Neuronal stem cell (in vitro differentiated cells): ENCODE results near the gene ADRB2.

ENCODE experiments used
- DNase-seq: peaks from one replicate; pipeline ENCODE4 v3.0.0-alpha.2; 2013; ENCODE audit warnings: low spot score
- H2AFZ ChIP-seq: one replicate; pipeline ENCODE4 v1.6.1; 2013; ENCODE audit warnings: mild to moderate bottlenecking, low read length, inconsistent platforms
- H2AK5ac ChIP-seq: 2 replicates; pipeline ENCODE4 v1.6.1; 2013; ENCODE audit warnings: low read depth, mild to moderate bottlenecking, inconsistent platforms, low read length, moderate library complexity, mixed read lengths
- H2BK120ac ChIP-seq: 2 replicates; pipeline ENCODE4 v1.6.1; 2013; ENCODE audit warnings: low read depth, mild to moderate bottlenecking, inconsistent platforms, low read length, moderate library complexity, mixed read lengths
- H2BK12ac ChIP-seq: one replicate; pipeline ENCODE4 v1.6.1; 2013; ENCODE audit warnings: low read length, inconsistent platforms
- H2BK15ac ChIP-seq: 2 replicates; pipeline ENCODE4 v1.6.1; 2013; ENCODE audit warnings: mild to moderate bottlenecking, low read length, inconsistent platforms, mixed read lengths
- H2BK5ac ChIP-seq: one replicate; pipeline ENCODE4 v1.6.1; 2013; ENCODE audit warnings: inconsistent platforms, mild to moderate bottlenecking, low read length, moderate library complexity
- H3K14ac ChIP-seq: one replicate; pipeline ENCODE4 v1.6.1; 2013; ENCODE audit warnings: low read length, inconsistent platforms
- H3K18ac ChIP-seq: 2 replicates; pipeline ENCODE4 v1.6.1; 2013; ENCODE audit warnings: low read length, inconsistent platforms
- H3K23ac ChIP-seq: 2 replicates; pipeline ENCODE4 v1.6.1; 2013; ENCODE audit warnings: low read depth, mild to moderate bottlenecking, mixed read lengths, low read length, inconsistent platforms; ENCODE audit not compliant: poor library complexity
- H3K27ac ChIP-seq: replicated peaks from 3 replicates; pipeline ENCODE4 v1.5.1; 2013; ENCODE audit warnings: low read length, inconsistent platforms
- H3K27me3 ChIP-seq, 3 experiments: 2 replicates each; pipeline ENCODE4 v1.6.1; 2013; ENCODE audit warnings: low read length in 3 of 3, mild to moderate bottlenecking in 2 of 3, inconsistent platforms in 1 of 3, low read depth in 1 of 3, mixed read lengths in 1 of 3, moderate library complexity in 1 of 3; ENCODE audit not compliant: control insufficient read depth in 3 of 3, insufficient read depth in 3 of 3
- H3K36me3 ChIP-seq, 2 donors: replicated peaks in 1 of 2; 2 replicates each; pipeline ENCODE4 v1.6.1; 2013; ENCODE audit warnings: low read length in 2 of 2; ENCODE audit not compliant: control insufficient read depth in 2 of 2, insufficient read depth in 2 of 2
- H3K4ac ChIP-seq: 2 replicates; pipeline ENCODE4 v1.6.1; 2013; ENCODE audit warnings: inconsistent platforms, mild to moderate bottlenecking, low read length, moderate library complexity
- H3K4me1 ChIP-seq, 2 donors: 1 replicate in 1 of 2; 2 replicates in 1 of 2; pipeline ENCODE4 v1.6.1; 2013; ENCODE audit warnings: low read length in 2 of 2, low read depth in 1 of 2; ENCODE audit not compliant: control insufficient read depth in 2 of 2, insufficient read depth in 1 of 2
- H3K4me2 ChIP-seq: one replicate; pipeline ENCODE4 v1.6.1; 2013; ENCODE audit warnings: mild to moderate bottlenecking, low read length, inconsistent platforms; ENCODE audit not compliant: insufficient read depth, poor library complexity, severe bottlenecking
- H3K4me3 ChIP-seq, 2 donors: 2 replicates each; pipeline ENCODE4 v1.5.1; 2013; ENCODE audit warnings: low read length in 2 of 2, mild to moderate bottlenecking in 2 of 2, inconsistent platforms in 1 of 2, moderate library complexity in 1 of 2
- H3K79me1 ChIP-seq: one replicate; pipeline ENCODE4 v1.6.1; 2013; ENCODE audit warnings: low read depth, mild to moderate bottlenecking, inconsistent platforms, low read length, moderate library complexity
- H3K9ac ChIP-seq: one replicate; pipeline ENCODE4 v1.6.1; 2013; ENCODE audit warnings: mild to moderate bottlenecking, low read depth, low read length, inconsistent platforms; ENCODE audit not compliant: poor library complexity
- H3K9me3 ChIP-seq, 2 donors: replicated peaks in 1 of 2; 2 replicates each; pipeline versions ENCODE3 to v1.6.1; 2013; ENCODE audit warnings: low read length in 2 of 2, mild to moderate bottlenecking in 2 of 2, inconsistent platforms in 1 of 2, low read depth in 1 of 2, mixed read lengths in 1 of 2, moderate library complexity in 1 of 2; ENCODE audit not compliant: control insufficient read depth in 2 of 2, insufficient read depth in 1 of 2
- H4K8ac ChIP-seq: one replicate; pipeline ENCODE4 v1.6.1; 2013; ENCODE audit warnings: low read depth, mild to moderate bottlenecking, inconsistent platforms, low read length, moderate library complexity
- H4K91ac ChIP-seq: one replicate; pipeline ENCODE4 v1.6.1; 2013; ENCODE audit warnings: low read length, low read depth, mild to moderate bottlenecking, inconsistent platforms; ENCODE audit not compliant: poor library complexity
- WGBS, 2 donors: extraction: QIAGEN DNeasy Blood & Tissue Kit; methylation state at CpG; one replicate each; pipeline ENCODE4 v1.1.7; 2013; ENCODE audit warnings: missing lambda C conversion rate in 2 of 2, mixed read lengths in 1 of 2; ENCODE audit not compliant: insufficient read length in 2 of 2, insufficient replicate concordance in 1 of 2; ENCODE audit errors: extremely low coverage in 2 of 2; 5-methylcytosine and 5-hydroxymethylcytosine counted together

Gene ADRB2

DNA sequence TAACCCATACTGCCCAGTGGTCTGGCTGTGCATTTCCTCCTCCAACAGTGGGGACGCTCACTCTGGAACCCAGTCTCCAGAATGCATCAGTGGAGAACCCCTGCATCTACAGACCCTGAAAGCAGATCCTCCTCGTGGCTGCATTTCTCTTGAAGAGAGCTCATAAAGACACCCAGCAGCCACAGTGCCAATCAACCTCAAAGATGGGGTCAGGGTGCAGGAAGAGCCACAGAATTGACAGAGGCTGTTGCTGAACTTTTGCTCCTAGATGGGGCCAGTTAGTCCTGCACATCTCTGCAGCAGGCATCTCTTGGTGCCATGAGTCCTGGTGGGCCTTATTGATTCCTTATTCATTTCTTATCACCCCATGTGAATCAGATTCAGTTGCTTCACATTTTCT is 39.6 kb downstream of the ADRB2 start:
- no peak overlapping the region for H4K8ac ChIP-seq
- H2BK12ac ChIP-seq = no peak overlapping the region
- no peak overlapping the region for H3K4me2 ChIP-seq
- H2BK15ac ChIP-seq = no peak overlapping the region
- no peak for DNase-seq
- H2BK5ac ChIP-seq = no peak overlapping the region
- H3K36me3 ChIP-seq = no peaks in the 10 kb centered on the region
- no peak overlapping the region for H4K91ac ChIP-seq
- H3K14ac ChIP-seq = no peak overlapping the region
- no peak overlapping the region for H3K4me3 ChIP-seq
- peaks cover 0 to 4% of the 10 kb centered on the region in 2 donors for H3K4me1 ChIP-seq
- no peaks in the 10 kb centered on the region for H3K9me3 ChIP-seq
- no peak overlapping the region for H2AK5ac ChIP-seq
- no peaks in the 10 kb centered on the region for H3K79me1 ChIP-seq
- no peak overlapping the region for H3K18ac ChIP-seq
- no peak overlapping the region for H2AFZ ChIP-seq
- no CpG with 5 or more reads among the region's 2 CpGs for WGBS, 2 donors
- H3K9ac ChIP-seq = no peak overlapping the region
- no peak overlapping the region for H3K27ac ChIP-seq
- no peak overlapping the region for H3K23ac ChIP-seq
- no peak overlapping the region for H2BK120ac ChIP-seq
- no peaks in the 10 kb centered on the region for H3K27me3 ChIP-seq
- no peak overlapping the region for H3K4ac ChIP-seq

DNA sequence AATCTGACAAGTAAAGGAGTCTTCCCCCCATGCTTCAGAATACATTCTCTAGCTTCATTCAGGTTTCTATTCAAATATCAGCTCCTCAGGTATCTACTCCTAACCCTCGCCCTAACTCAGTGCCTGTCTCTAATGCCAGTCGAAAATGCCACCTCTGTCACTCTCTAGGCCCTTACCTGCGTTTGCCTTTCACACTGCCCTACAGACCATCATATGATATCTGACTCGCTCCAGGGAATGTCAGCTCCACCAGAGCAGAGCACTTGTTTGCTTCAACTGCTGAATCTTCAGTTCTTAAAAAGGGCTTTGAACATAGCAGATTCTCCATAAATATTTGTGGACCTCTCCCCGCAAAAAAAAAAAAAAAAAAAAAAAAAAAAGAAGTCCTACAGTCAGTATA is 46.7 kb downstream of the ADRB2 start:
- Histone ChIP-seq H3K4me3 (no peak overlapping the region), H2AK5ac (no peak overlapping the region), H2BK120ac (no peak overlapping the region), H3K14ac (no peak overlapping the region), H3K9me3 (peaks cover 0 to 1% of the 10 kb centered on the region in 2 donors), H3K18ac (no peak overlapping the region), H3K23ac (no peak overlapping the region), H3K36me3 (no peaks in the 10 kb centered on the region), H4K8ac (no peak overlapping the region), H2BK5ac (no peak overlapping the region), H2AFZ (no peak overlapping the region), H3K4me2 (no peak overlapping the region), H3K79me1 (no peaks in the 10 kb centered on the region), H3K27me3 (no peaks in the 10 kb centered on the region), H3K27ac (no peak overlapping the region), H3K9ac (no peak overlapping the region), H3K4me1 (peaks cover 0 to 5% of the 10 kb centered on the region in 2 donors), H4K91ac (no peak overlapping the region), H3K4ac (no peak overlapping the region), H2BK12ac (no peak overlapping the region), H2BK15ac (no peak overlapping the region)
- no peak for DNase-seq
- no CpG with 5 or more reads among the region's 5 CpGs for WGBS, 2 donors

- H3K9me3 ChIP-seq = peaks cover 0 to 1% of the 10 kb centered on the region in 2 donors
- H4K8ac ChIP-seq = no peak overlapping the region
- H3K9ac ChIP-seq = no peak overlapping the region
- no peak overlapping the region for H3K4me2 ChIP-seq
- H3K4me1 ChIP-seq = peaks cover 0 to 2% of the 10 kb centered on the region in 2 donors
- H3K14ac ChIP-seq = no peak overlapping the region
- no peak overlapping the region for H4K91ac ChIP-seq
- H2BK15ac ChIP-seq = no peak overlapping the region
- H2BK120ac ChIP-seq = no peak overlapping the region
- no peak for DNase-seq
- H3K23ac ChIP-seq = no peak overlapping the region
- no peak overlapping the region for H2AK5ac ChIP-seq
- no peak overlapping the region for H2BK5ac ChIP-seq
- no peak overlapping the region for H2BK12ac ChIP-seq
- no peaks in the 10 kb centered on the region for H3K36me3 ChIP-seq
- H2AFZ ChIP-seq = no peak overlapping the region
- no peak overlapping the region for H3K27ac ChIP-seq
- H3K4me3 ChIP-seq = no peak overlapping the region
- no CpG with 5 or more reads among the region's 3 CpGs for WGBS, 2 donors
- no peaks in the 10 kb centered on the region for H3K27me3 ChIP-seq
- no peak overlapping the region for H3K18ac ChIP-seq
- H3K79me1 ChIP-seq = no peaks in the 10 kb centered on the region
- no peak overlapping the region for H3K4ac ChIP-seq
These were observed 47.5 kb downstream of the ADRB2 start for GRCh38 chr5:148873690-148874485.

DNA sequence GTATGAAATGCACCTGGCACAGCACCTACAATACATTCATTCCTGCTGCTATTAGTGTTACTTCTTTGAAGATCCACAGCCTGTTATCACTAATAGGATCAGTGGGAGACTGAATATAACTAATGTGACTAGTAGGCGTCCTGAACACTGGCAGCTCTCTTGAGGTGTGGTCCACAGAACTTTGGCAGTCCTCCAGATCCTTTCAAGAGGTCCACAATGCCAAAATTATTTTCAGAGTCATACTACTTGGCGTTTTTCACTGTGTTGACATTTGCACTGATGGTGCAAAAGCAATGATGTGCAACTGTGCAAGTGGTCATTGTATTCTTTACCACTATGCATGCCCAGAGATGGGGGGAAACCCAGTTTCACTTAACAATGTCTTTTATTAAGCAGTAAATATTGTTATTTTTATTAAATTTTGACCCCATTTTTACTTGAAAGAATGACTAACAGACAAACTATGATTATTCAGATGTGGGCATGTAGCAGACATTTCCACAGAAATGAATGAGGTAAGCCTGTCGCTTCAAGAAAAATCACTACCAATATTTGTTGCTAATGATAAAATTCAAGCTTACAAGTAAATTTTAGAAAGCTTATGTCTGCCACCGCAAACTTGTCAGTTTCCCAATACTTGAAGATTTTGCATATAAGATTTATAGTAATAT is 48.9 kb downstream of the ADRB2 start:
- no peak overlapping the region for H3K4me2 ChIP-seq
- no peak overlapping the region for H3K18ac ChIP-seq
- H4K91ac ChIP-seq = no peak overlapping the region
- no peak for DNase-seq
- H3K79me1 ChIP-seq = no peaks in the 10 kb centered on the region
- H2BK120ac ChIP-seq = no peak overlapping the region
- H2BK12ac ChIP-seq = no peak overlapping the region
- peaks cover 0 to 1% of the 10 kb centered on the region in 2 donors for H3K9me3 ChIP-seq
- no peak overlapping the region for H4K8ac ChIP-seq
- H3K9ac ChIP-seq = no peak overlapping the region
- H3K27ac ChIP-seq = no peak overlapping the region
- H2BK5ac ChIP-seq = no peak overlapping the region
- no peaks in the 10 kb centered on the region for H3K27me3 ChIP-seq
- WGBS, 2 donors = no CpG with 5 or more reads among the region's 4 CpGs
- H2AFZ ChIP-seq = no peak overlapping the region
- H2AK5ac ChIP-seq = no peak overlapping the region
- H3K4ac ChIP-seq = no peak overlapping the region
- no peak overlapping the region for H3K23ac ChIP-seq
- H3K4me1 ChIP-seq = peaks cover 0 to 2% of the 10 kb centered on the region in 2 donors
- H3K4me3 ChIP-seq = no peak overlapping the region
- no peaks in the 10 kb centered on the region for H3K36me3 ChIP-seq
- no peak overlapping the region for H3K14ac ChIP-seq
- H2BK15ac ChIP-seq = no peak overlapping the region
